Activated B cell treated with CpG ODN at 0.5 μM for 24 hours (primary cell): Measurements from ENCODE around the gene VPREB3. TPM values are rescaled to one million over a fixed set of nuclear protein-coding genes. Genes with fewer than 3 reads are reported as not detected.

Experiments
- ATAC-seq: fragments of 200-7000 bp; cut with Tn5 transposase; one replicate; pipeline ENCODE4 v1.10.0; 2021; ENCODE audit warnings: low read depth, mild to moderate bottlenecking, moderate library complexity
- CTCF ChIA-PET: fragments of 350-600 bp; sonication (Branson Sonifier 250); formaldehyde crosslinking; loops from one replicate; lab custom pipeline; 2021; ENCODE audit warnings: antibody characterized with exemption; lab: Charles Lee
- POLR2A ChIA-PET: fragments of 350-600 bp; sonication (Branson Sonifier 250); formaldehyde crosslinking; loops from one replicate; lab custom pipeline; 2021; ENCODE audit warnings: antibody characterized with exemption; lab: Charles Lee
- DNase-seq: peaks from one replicate; pipeline ENCODE4 v3.0.0; 2022
- H3K27ac Mint-ChIP-seq: one replicate; pipeline ENCODE4 v1.8.0; 2020; ENCODE audit warnings: mixed read lengths
- H3K27me3 Mint-ChIP-seq: one replicate; pipeline ENCODE4 v1.8.0; 2021; ENCODE audit warnings: mixed read lengths
- H3K36me3 Mint-ChIP-seq: one replicate; pipeline ENCODE4 v1.8.0; 2021; ENCODE audit warnings: low read depth, mixed read lengths
- H3K4me1 Mint-ChIP-seq: one replicate; pipeline ENCODE4 v1.8.0; 2021; ENCODE audit warnings: mixed read lengths
- H3K4me3 Mint-ChIP-seq: one replicate; pipeline ENCODE4 v1.8.0; 2020; ENCODE audit warnings: mild to moderate bottlenecking, mixed read lengths
- H3K9me3 Mint-ChIP-seq: one replicate; pipeline ENCODE4 v1.8.0; 2020; ENCODE audit warnings: mixed read lengths
- CTCF ChIP-seq: fragments of 200-600 bp; IDR thresholded peaks from one replicate; pipeline ENCODE4 v1.8.0; 2022; ENCODE audit warnings: antibody characterized with exemption, mild to moderate bottlenecking
- intact Hi-C: fragments of 100-400 bp; cut with micrococcal nuclease; formaldehyde crosslinking; loops from one replicate; pipeline ENCODE4 v1.15.1; 2024
- total RNA-seq: library from RNA; stranded (reverse); gene quantifications from 2 replicates; pipeline ENCODE4 v1.2.3, GENCODE V29; 2022

Gene VPREB3
- total RNA-seq, 1 donor from 2014 or later: 15.9 TPM

GRCh38 chr22:23775779-23776375 lies 21.7 kb upstream of the VPREB3 start:
- no peak overlapping the region for H3K27ac Mint-ChIP-seq

GRCh38 chr22:23774922-23775436 lies 20.8 kb upstream of the VPREB3 start:
- H3K4me3 Mint-ChIP-seq: no peak overlapping the region
- H3K4me1 Mint-ChIP-seq: peaks cover 30% of the 10 kb centered on the region
- POLR2A ChIA-PET: interaction anchor here (0.7 to 3.3 kb wide), 6 partner anchors 11 to 83 kb away, joined by 3 to 17 read pairs (median 4); partner anchors contain the start of gene SLC2A11

More at GRCh38 chr22:23775779-23776375, 21.7 kb upstream of the VPREB3 start:
- Mint-ChIP-seq H3K9me3 (no peaks in the 10 kb centered on the region), H3K4me3 (no peak overlapping the region), H3K4me1 (peaks cover 25% of the 10 kb centered on the region), H3K36me3 (no peaks in the 10 kb centered on the region), H3K27me3 (no peaks in the 10 kb centered on the region)
- ATAC-seq (no peak), DNase-seq (no peak)
- TF ChIP-seq CTCF: no peak
- POLR2A ChIA-PET: interaction anchor here (1.2 to 1.8 kb wide), 3 partner anchors 25 to 82 kb away, joined by 4 to 6 read pairs (median 5); partner anchors contain the start of genes SLC2A11 and ZNF70
- intact Hi-C loops: no loop called here
- CTCF ChIA-PET: interaction anchor here (1.4 to 2.0 kb wide), 2 partner anchors 10 to 76 kb away, joined by 3 to 4 read pairs; no protein-coding TSS in a partner anchor

GRCh38 chr22:23774114-23774921 lies 20.1 kb upstream of the VPREB3 start:
- TF ChIP-seq CTCF: no peak
- Mint-ChIP-seq H3K27me3 (no peaks in the 10 kb centered on the region), H3K9me3 (no peaks in the 10 kb centered on the region), H3K36me3 (no peaks in the 10 kb centered on the region), H3K27ac (no peak overlapping the region), H3K4me1 (peaks cover 36% of the 10 kb centered on the region), H3K4me3 (no peak overlapping the region)
- intact Hi-C loops: loop anchor here (5.0 kb wide), 1 partner anchor 183 kb away; no protein-coding TSS in a partner anchor
- CTCF ChIA-PET: interaction anchor here (0.9 to 1.6 kb wide), 3 partner anchors 9 to 75 kb away, joined by 3 to 5 read pairs (median 3); no protein-coding TSS in a partner anchor
- POLR2A ChIA-PET: interaction anchor here (0.9 to 11.8 kb wide), 5 partner anchors 21 to 83 kb away, joined by 3 to 229 read pairs (median 4); partner anchors contain the start of genes SLC2A11, VPREB3 and ZNF70
- no peak for DNase-seq
- ATAC-seq: no peak

More at GRCh38 chr22:23774922-23775436, 20.8 kb upstream of the VPREB3 start:
- no peak for TF ChIP-seq CTCF
- CTCF ChIA-PET: interaction anchor here (0.9 to 2.0 kb wide), 4 partner anchors 10 to 77 kb away, joined by 3 to 5 read pairs (median 4); no protein-coding TSS in a partner anchor
- Mint-ChIP-seq H3K27me3 (no peaks in the 10 kb centered on the region), H3K9me3 (no peaks in the 10 kb centered on the region), H3K36me3 (no peaks in the 10 kb centered on the region), H3K27ac (no peak overlapping the region)
- no peak for ATAC-seq
- intact Hi-C loops: loop anchor here (5.0 kb wide), 1 partner anchor 182 kb away; no protein-coding TSS in a partner anchor
- DNase-seq: no peak

GRCh38 chr22:23773483-23774113 lies 19.4 kb upstream of the VPREB3 start:
- H3K4me3 Mint-ChIP-seq: peak overlapping the region; percentile 84
- H3K4me1 Mint-ChIP-seq: peaks cover 42% of the 10 kb centered on the region
- intact Hi-C loops: loop anchor here (1.0 to 5.0 kb wide), 3 partner anchors 13 to 184 kb away; partner anchors contain the start of gene SMARCB1
- no peaks in the 10 kb centered on the region for H3K9me3 Mint-ChIP-seq
- CTCF ChIA-PET: interaction anchor here (1.6 kb wide), 1 partner anchor 73 kb away, joined by 5 read pairs; no protein-coding TSS in a partner anchor
- no peak for DNase-seq
- ATAC-seq: no peak
- POLR2A ChIA-PET: interaction anchor here (0.9 to 11.8 kb wide), 8 partner anchors 14 to 84 kb away, joined by 3 to 229 read pairs (median 12); partner anchors contain the start of genes SLC2A11, SMARCB1, VPREB3 and ZNF70
- H3K27me3 Mint-ChIP-seq: no peaks in the 10 kb centered on the region
- no peaks in the 10 kb centered on the region for H3K36me3 Mint-ChIP-seq
- no peak for TF ChIP-seq CTCF
- peak overlapping the region; percentile 63 for H3K27ac Mint-ChIP-seq
